Activated CD4-positive, alpha-beta T cell treated with anti-CD3 and anti-CD28 coated beads for 48 hours (primary cell): ENCODE measurements around the gene GAGE12G.
"Not testable (repeated sequence)": the region's sequence is repeated elsewhere in the genome, so short reads cannot be mapped to it uniquely, and the experiment has no call there.

Source experiments
- DNase-seq: peaks from one replicate; pipeline ENCODE4 v3.0.0-alpha.2; 2020

Gene GAGE12G

GRCh38 chrX:49570100-49570499, at the start of gene GAGE12G:
GAGE12G (plus strand) TSS chrX:49570400; CDS start chrX:49571555, 1,155 bp downstream.
- DNase-seq: not testable (repeated sequence)

GRCh38 chrX:49531877-49532276, 38.3 kb upstream of the GAGE12G start, which contains the start of gene GAGE12C:
GAGE12C (plus strand) TSS chrX:49532177; CDS start chrX:49533332, 1,155 bp downstream.
- DNase-seq: not testable (repeated sequence)

GRCh38 chrX:49541433-49541832, 28.8 kb upstream of the GAGE12G start, which contains the start of gene GAGE12D:
GAGE12D (plus strand) TSS chrX:49541733; CDS start chrX:49542888, 1,155 bp downstream.
- DNase-seq: not testable (repeated sequence)

DNA sequence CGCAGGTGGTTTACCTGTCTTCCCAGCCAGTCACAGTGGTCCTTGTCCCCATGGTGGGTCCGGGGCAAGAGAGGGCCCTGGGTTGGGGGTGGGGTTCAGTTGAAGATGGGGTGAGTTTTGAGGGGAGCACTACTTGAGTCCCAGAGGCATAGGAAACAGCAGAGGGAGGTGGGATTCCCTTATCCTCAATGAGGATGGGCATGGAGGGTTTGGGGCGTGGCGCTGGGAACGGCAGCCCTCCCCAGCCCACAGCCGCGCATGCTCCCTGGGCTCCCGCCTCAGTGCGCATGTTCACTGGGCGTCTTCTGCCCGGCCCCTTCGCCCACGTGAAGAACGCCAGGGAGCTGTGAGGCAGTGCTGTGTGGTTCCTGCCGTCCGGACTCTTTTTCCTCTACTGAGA, 19.2 kb upstream of the GAGE12G start, which contains the start of gene GAGE12E:
Gene GAGE12E (plus strand): TSS at position 301 of the 400 bp plus-strand sequence. CDS start 1,155 bp downstream, outside the sequence.
- DNase-seq: not testable (repeated sequence)

DNA sequence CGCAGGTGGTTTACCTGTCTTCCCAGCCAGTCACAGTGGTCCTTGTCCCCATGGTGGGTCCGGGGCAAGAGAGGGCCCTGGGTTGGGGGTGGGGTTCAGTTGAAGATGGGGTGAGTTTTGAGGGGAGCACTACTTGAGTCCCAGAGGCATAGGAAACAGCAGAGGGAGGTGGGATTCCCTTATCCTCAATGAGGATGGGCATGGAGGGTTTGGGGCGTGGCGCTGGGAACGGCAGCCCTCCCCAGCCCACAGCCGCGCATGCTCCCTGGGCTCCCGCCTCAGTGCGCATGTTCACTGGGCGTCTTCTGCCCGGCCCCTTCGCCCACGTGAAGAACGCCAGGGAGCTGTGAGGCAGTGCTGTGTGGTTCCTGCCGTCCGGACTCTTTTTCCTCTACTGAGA, 9.7 kb upstream of the GAGE12G start, which contains the start of gene GAGE12F:
Gene GAGE12F (plus strand): TSS at position 301 of the 400 bp plus-strand sequence. CDS start 1,155 bp downstream, outside the sequence.
- DNase-seq: not testable (repeated sequence)

DNA sequence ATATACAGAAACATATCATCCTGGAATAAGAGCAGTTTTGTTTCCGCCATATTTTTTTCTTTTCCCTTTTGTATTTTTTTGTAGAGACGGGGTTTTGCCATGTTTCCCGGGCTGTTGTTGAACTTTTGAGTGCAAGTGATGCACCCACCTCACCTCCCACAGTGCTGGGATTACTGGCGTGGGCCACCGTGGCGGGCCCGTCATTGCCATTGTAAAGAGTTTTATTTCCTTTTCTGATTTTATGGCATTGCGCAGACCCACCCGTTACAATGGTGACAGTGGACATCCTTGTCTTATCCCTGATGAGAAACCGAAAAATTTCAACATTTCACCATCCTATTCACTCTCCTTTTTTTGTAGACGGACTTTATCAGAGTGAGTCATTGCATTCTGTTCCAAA, 1.5 kb upstream of the GAGE12G start:
- DNase-seq: not testable (repeated sequence)

- not testable (repeated sequence) for DNase-seq
Measured at GRCh38 chrX:49569152-49569551, 1.0 kb upstream of the GAGE12G start.

- DNase-seq: not testable (repeated sequence)
Measured at GRCh38 chrX:49579649-49580048, 9.4 kb downstream of the GAGE12G start, which contains the start of gene GAGE12H. GAGE12H (plus strand) TSS chrX:49579949; CDS start chrX:49581104, 1,155 bp downstream.

DNA sequence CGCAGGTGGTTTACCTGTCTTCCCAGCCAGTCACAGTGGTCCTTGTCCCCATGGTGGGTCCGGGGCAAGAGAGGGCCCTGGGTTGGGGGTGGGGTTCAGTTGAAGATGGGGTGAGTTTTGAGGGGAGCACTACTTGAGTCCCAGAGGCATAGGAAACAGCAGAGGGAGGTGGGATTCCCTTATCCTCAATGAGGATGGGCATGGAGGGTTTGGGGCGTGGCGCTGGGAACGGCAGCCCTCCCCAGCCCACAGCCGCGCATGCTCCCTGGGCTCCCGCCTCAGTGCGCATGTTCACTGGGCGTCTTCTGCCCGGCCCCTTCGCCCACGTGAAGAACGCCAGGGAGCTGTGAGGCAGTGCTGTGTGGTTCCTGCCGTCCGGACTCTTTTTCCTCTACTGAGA, 19.0 kb downstream of the GAGE12G start, which contains the start of gene GAGE2A:
Gene GAGE2A (plus strand): TSS at position 301 of the 400 bp plus-strand sequence. CDS start 1,155 bp downstream, outside the sequence.
- DNase-seq: not testable (repeated sequence)

- DNase-seq: peak; percentile 5
Measured at GRCh38 chrX:49589769-49590478, 19.7 kb downstream of the GAGE12G start.

DNA sequence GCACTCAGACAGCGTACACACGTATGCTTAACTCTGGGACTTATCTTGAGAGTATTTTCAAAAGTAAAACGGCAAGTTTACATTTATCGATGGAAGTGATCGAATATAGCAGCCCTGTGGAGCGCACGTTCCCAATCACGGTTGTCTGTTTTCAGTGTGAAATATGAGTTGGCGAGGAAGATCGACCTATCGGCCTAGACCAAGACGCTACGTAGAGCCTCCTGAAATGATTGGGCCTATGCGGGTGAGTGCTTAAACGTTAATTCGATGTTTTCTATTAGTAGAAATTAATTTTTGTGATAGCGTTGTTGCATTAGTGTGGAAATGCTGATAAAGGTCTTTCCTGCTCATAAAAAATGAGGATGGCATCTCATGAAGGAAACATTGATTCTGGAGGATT, 20.3 kb downstream of the GAGE12G start:
- DNase-seq: not testable (repeated sequence)

DNA sequence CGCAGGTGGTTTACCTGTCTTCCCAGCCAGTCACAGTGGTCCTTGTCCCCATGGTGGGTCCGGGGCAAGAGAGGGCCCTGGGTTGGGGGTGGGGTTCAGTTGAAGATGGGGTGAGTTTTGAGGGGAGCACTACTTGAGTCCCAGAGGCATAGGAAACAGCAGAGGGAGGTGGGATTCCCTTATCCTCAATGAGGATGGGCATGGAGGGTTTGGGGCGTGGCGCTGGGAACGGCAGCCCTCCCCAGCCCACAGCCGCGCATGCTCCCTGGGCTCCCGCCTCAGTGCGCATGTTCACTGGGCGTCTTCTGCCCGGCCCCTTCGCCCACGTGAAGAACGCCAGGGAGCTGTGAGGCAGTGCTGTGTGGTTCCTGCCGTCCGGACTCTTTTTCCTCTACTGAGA, 28.5 kb downstream of the GAGE12G start, which contains the start of gene GAGE1:
Gene GAGE1 (plus strand): TSS at position 301 of the 400 bp plus-strand sequence. CDS start 1,155 bp downstream, outside the sequence.
- DNase-seq: not testable (repeated sequence)

DNA sequence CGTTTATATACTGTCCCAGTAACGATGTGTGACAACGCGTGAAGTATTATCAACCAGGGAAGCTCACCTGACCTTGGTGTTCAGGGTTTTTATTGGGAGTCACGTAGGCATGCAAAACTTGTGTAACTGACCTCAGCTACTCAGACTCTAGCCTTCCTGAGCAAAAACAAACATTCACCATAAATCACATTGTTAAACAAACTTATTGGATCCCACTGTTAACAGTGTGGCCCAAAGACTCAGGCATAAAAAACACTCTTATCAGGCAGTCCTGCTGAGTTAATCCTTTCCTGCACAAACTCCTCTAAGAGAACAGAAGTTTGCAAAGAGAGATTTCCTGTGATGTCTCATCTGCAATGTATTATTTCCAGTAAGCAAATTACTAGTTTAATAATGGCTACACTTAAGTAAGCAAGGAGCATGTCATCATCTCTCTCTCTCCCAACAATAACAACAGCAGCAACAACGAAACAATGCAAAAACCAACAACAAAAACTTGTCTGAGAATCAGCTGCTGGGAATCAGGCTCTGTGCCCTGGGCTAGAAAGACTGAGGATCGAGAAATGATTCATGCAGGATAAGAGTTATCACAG, 40.6 kb downstream of the GAGE12G start:
- no peak for DNase-seq

DNA sequence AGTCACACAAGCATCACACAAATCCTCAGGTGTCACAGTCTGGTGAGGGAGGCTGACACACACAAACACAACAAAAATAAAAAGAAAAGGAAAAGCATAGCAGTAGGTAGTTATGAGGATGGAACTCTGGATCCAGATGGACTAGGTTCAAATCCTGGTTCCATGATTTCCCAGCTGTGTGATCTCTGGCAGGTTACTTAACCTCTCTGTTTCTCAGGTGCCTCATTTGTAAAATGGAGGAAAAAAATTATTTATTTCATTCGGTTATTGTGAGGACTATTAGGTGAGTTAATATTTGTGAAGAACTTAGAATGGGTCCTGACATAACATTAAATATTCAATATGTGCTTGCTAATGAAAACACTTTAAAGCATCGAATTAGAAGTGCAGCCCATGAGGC, 48.4 kb downstream of the GAGE12G start:
- DNase-seq: no peak
